ENCODE measurements around the gene TLCD2.
"Not testable (repeated sequence)": the region's sequence is repeated elsewhere in the genome, so short reads cannot be mapped to it uniquely, and the experiment has no call there.

The TLCD2 gene

DNA sequence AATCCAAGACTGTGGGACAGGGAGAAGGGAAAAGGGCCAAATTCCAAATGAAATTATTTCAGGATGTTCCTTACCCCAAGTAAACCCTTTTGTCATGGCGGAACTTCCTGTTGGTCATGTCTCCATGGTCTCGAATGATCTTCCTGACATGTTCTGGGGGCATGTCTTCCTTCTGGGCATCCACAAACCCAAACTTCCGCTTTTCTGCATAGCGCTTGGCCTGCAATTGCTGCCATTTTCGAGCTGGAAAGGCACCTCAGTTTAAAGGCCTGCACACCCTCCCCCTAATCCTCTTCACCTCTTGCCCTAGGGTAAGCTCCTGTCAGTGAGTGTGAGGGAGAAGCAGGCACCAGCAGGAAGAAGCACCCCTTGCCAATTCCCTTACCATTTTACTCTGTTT, 26.7 kb downstream of the TLCD2 start:
- Histone ChIP-seq H3K27me3 (ENCODE audit: control insufficient read depth, insufficient read depth, low read length) (no peaks in the 10 kb centered on the region), H3K9ac (ENCODE audit: low read depth, low read length) (no peak overlapping the region), H3K9me3 (ENCODE audit: control insufficient read depth, insufficient read depth, low read length) (no peaks in the 10 kb centered on the region), H3K4me1 (ENCODE audit: control insufficient read depth, insufficient read depth, low read length) (peaks cover 5% of the 10 kb centered on the region), H3K27ac (ENCODE audit: low read depth, low read length) (no peak overlapping the region), H3K36me3 (ENCODE audit: control insufficient read depth, insufficient read depth, low read length) (peaks cover 49% of the 10 kb centered on the region), H3K4me3 (ENCODE audit: low read depth, low read length) (peak overlapping the region; percentile 80)

DNA sequence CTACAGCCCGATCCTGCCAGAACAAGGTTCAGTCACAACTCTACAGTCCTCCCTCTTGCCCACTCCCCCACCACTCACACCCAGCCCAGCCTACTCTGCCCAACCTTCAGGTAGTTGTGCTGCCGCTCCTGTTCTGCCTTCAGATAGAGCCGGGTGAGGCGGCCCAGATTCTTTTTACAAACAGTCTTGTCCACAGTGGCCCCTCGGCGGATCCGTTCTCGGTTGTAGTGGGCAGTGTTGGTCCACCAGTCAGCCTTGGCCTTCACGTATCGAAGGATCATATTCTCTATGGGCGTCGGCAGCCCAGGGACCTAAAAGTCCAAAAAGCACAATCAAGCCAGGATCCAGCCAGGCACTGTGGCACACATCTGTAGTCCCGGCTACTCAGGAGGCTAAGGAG, 33.8 kb downstream of the TLCD2 start:
- Histone ChIP-seq H3K27me3 (ENCODE audit: control insufficient read depth, insufficient read depth, low read length) (no peaks in the 10 kb centered on the region), H3K4me3 (ENCODE audit: low read depth, low read length) (no peak overlapping the region), H3K27ac (ENCODE audit: low read depth, low read length) (no peak overlapping the region), H3K4me1 (ENCODE audit: control insufficient read depth, insufficient read depth, low read length) (no peaks in the 10 kb centered on the region), H3K9ac (ENCODE audit: low read depth, low read length) (no peak overlapping the region), H3K36me3 (ENCODE audit: control insufficient read depth, insufficient read depth, low read length) (peaks cover 98% of the 10 kb centered on the region), H3K9me3 (ENCODE audit: control insufficient read depth, insufficient read depth, low read length) (no peaks in the 10 kb centered on the region)

DNA sequence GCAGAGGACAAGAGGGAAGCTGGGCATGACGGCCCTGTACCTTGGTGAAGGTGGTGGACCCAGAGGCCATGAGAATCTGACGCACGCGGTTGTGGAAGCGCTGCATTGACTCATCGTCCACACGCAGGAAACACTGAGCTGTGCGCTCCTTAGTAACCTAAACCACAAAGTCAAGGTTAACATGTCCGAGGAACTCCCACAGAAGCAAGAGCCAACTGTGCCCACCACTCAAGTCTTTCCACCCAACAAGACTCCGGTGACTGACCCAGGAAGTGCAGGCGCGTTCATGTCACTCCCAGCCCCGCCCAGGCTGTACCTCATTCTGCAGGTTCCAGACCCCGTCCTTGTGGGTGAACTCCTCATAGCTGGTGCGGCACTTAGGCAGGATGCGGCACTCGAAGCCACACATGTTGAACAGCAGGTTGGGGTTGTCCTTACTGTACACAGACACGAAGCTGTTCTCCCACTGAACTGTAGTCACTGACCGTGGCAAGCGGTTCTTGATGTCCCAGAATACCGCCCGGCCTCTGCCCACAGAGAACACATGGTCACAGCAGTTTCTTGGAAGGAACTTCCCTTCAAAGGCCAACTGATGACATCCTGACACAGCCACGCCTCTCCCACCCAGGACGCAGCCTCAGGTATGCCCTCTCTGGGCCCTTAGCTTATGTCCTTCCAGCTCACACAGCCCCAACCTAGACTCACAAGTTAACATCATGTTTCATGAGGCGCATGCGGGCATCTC, 37.0 kb downstream of the TLCD2 start:
- no peak overlapping the region for H3K4me3 ChIP-seq (ENCODE audit: low read depth, low read length)
- peaks cover 98% of the 10 kb centered on the region for H3K36me3 ChIP-seq (ENCODE audit: control insufficient read depth, insufficient read depth, low read length)
- H3K27ac ChIP-seq (ENCODE audit: low read depth, low read length) = no peak overlapping the region

DNA sequence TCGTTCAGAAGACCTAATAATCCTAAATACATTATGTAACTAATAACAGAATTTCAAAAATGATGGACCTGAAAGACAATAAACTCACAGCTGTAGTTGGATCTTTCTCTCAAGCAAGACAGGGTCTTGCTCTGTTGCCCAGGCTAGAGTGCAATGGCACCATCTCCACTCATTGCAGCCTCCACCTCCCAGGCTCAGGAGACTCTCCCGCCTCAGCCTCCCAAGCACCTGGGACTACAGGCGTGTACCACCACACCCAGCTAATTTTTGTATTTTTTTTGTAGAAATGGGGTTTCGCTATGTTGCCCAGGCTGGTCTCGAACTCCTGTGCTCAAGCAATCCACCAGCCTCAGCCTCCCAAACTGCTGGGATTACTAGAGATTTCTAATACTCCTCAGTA, 46.2 kb downstream of the TLCD2 start:
- not testable (repeated sequence) for H3K4me3 ChIP-seq (ENCODE audit: low read depth, low read length); H3K27ac ChIP-seq (ENCODE audit: low read depth, low read length); H3K9me3 ChIP-seq (ENCODE audit: control insufficient read depth, insufficient read depth, low read length); H3K27me3 ChIP-seq (ENCODE audit: control insufficient read depth, insufficient read depth, low read length); H3K9ac ChIP-seq (ENCODE audit: low read depth, low read length); H3K4me1 ChIP-seq (ENCODE audit: control insufficient read depth, insufficient read depth, low read length)
- H3K36me3 ChIP-seq (ENCODE audit: control insufficient read depth, insufficient read depth, low read length) = peaks cover 95% of the 10 kb centered on the region

More for the DNA sequence above, 37.0 kb downstream of the TLCD2 start:
- Histone ChIP-seq H3K4me1 (ENCODE audit: control insufficient read depth, insufficient read depth, low read length) (no peaks in the 10 kb centered on the region), H3K27me3 (ENCODE audit: control insufficient read depth, insufficient read depth, low read length) (no peaks in the 10 kb centered on the region), H3K9ac (ENCODE audit: low read depth, low read length) (no peak overlapping the region), H3K9me3 (ENCODE audit: control insufficient read depth, insufficient read depth, low read length) (no peaks in the 10 kb centered on the region)

DNA sequence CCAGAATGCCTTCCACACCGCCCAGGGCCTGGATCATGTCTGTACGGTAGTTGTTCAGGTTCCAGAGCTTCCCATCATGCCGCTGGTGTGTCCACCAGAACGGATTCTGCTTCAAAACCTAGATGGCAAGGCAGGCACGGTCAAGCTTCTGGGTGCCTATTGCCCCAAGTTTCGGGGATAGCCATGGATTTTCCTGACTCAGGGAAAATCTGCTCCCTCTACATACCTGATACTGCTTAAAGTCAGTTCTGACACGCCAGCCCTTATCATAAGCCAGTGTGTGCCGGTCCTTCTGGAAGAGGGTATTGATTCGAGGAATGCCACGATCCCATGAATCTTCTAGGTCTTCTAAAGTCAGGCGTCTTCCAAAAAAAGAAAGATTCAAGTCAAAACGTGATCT, 49.1 kb downstream of the TLCD2 start:
- Histone ChIP-seq H3K36me3 (ENCODE audit: control insufficient read depth, insufficient read depth, low read length) (peaks cover 93% of the 10 kb centered on the region), H3K4me1 (ENCODE audit: control insufficient read depth, insufficient read depth, low read length) (no peaks in the 10 kb centered on the region), H3K9me3 (ENCODE audit: control insufficient read depth, insufficient read depth, low read length) (no peaks in the 10 kb centered on the region), H3K9ac (ENCODE audit: low read depth, low read length) (no peak overlapping the region), H3K4me3 (ENCODE audit: low read depth, low read length) (no peak overlapping the region), H3K27ac (ENCODE audit: low read depth, low read length) (no peak overlapping the region), H3K27me3 (ENCODE audit: control insufficient read depth, insufficient read depth, low read length) (no peaks in the 10 kb centered on the region)

DNA sequence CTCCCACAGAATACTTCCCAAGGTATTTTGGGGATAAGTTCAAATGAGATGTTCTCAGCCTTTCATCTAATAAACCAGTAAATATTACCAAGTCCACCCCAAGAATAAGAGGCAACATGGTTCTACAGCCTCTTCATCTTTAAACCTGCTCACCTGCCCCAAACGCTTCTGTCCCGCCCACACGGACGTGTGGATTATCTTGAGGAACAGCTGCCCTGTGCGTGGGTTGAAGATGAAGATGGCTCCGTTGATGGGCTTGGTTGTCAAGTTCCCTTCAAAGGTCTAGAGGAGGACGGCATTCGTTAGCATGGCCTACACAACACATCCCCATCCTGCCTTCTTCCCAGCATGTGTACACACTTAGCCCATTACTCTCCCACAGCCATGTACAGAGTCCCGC, 52.1 kb downstream of the TLCD2 start:
- no peaks in the 10 kb centered on the region for H3K4me1 ChIP-seq (ENCODE audit: control insufficient read depth, insufficient read depth, low read length)
- peaks cover 91% of the 10 kb centered on the region for H3K36me3 ChIP-seq (ENCODE audit: control insufficient read depth, insufficient read depth, low read length)

DNA sequence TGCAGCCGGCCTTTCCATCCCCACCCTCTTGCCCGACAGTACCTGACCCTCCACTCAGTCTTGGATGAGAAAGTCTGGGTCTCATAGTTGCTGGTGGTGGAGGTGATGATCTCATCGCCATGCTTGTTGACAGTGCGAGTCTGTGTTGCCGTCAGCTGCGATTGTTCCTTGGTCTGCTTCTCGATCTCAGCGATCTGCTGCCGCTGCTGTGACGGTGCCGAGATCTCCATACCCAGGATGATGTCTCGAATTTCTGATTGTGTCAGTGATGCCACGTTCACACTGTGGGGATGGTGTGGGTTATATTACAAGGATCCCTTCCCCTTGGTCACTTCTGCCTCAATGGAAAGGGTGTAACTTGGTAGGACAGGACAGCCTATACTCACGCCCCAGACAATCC, 56.4 kb downstream of the TLCD2 start:
- Histone ChIP-seq H3K27ac (ENCODE audit: low read depth, low read length) (no peak overlapping the region), H3K4me1 (ENCODE audit: control insufficient read depth, insufficient read depth, low read length) (0 out of 2 replicates have a peak, but pooled peaks cover 4% of the 10 kb centered on the region), H3K4me3 (ENCODE audit: low read depth, low read length) (no peak overlapping the region), H3K27me3 (ENCODE audit: control insufficient read depth, insufficient read depth, low read length) (no peaks in the 10 kb centered on the region), H3K36me3 (ENCODE audit: control insufficient read depth, insufficient read depth, low read length) (peaks cover 81% of the 10 kb centered on the region), H3K9ac (ENCODE audit: low read depth, low read length) (no peak overlapping the region), H3K9me3 (ENCODE audit: control insufficient read depth, insufficient read depth, low read length) (no peaks in the 10 kb centered on the region)

More for the DNA sequence above, 52.1 kb downstream of the TLCD2 start:
- H3K4me3 ChIP-seq (ENCODE audit: low read depth, low read length) = no peak overlapping the region
- H3K9ac ChIP-seq (ENCODE audit: low read depth, low read length) = no peak overlapping the region
- no peaks in the 10 kb centered on the region for H3K9me3 ChIP-seq (ENCODE audit: control insufficient read depth, insufficient read depth, low read length)
- no peak overlapping the region for H3K27ac ChIP-seq (ENCODE audit: low read depth, low read length)
- no peaks in the 10 kb centered on the region for H3K27me3 ChIP-seq (ENCODE audit: control insufficient read depth, insufficient read depth, low read length)

DNA sequence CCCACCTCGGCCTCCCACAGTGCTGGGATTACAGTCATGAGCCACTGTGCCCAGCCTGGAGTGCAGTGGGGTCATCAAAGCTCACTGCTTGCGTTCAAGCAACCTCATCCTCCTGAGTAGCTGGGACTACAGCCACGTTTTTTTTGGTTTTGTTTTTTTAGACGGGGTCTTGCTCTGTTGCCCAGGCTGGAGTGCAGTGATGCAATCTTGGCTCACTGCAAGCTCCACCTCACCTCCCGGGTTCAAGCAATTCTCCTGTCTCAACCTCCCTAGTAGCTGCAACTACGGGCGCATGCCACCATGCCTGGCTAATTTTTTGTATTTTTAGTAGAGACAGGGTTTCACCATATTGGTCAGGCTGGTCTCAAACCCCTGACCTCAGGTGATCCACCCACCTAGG, 57.4 kb downstream of the TLCD2 start:
- H3K4me3 ChIP-seq (ENCODE audit: low read depth, low read length); H3K27ac ChIP-seq (ENCODE audit: low read depth, low read length); H3K9ac ChIP-seq (ENCODE audit: low read depth, low read length); H3K27me3 ChIP-seq (ENCODE audit: control insufficient read depth, insufficient read depth, low read length); H3K4me1 ChIP-seq (ENCODE audit: control insufficient read depth, insufficient read depth, low read length); H3K9me3 ChIP-seq (ENCODE audit: control insufficient read depth, insufficient read depth, low read length): not testable (repeated sequence)
- peaks cover 71% of the 10 kb centered on the region for H3K36me3 ChIP-seq (ENCODE audit: control insufficient read depth, insufficient read depth, low read length)

Measured in HUES48 (cell line).